PC-3 (cell line): Measurements from ENCODE around the gene NHLRC1.

Source experiments
- CTCF ChIP-seq: fragments of 300-600 bp; sonication (generic); conservative IDR thresholded peaks from 2 replicates; pipeline ENCODE4 v1.5.1; 2017; ENCODE audit warnings: antibody characterized with exemption, low read depth, mild to moderate bottlenecking, low read length
- EZH2 ChIP-seq: fragments of 300-600 bp; sonication (generic); IDR thresholded peaks from one replicate; pipeline ENCODE4 v1.6.1; 2017; ENCODE audit warnings: antibody characterized with exemption, mild to moderate bottlenecking, low read length; ENCODE audit not compliant: unreplicated experiment

- TF ChIP-seq CTCF (no peak), EZH2 (no peak)
Measured at GRCh38 chr6:18135171-18135570, 12.7 kb upstream of the NHLRC1 start.
